Colonic mucosa (tissue), 4 donors: ENCODE measurements around the gene SLC26A1. TPM values are rescaled to one million over a fixed set of nuclear protein-coding genes. Genes with fewer than 3 reads are reported as not detected.

Source experiments
- DNase-seq: peaks from one replicate; pipeline ENCODE4 v3.0.0-alpha.2; 2020
- H3K27ac ChIP-seq: fragments of 200-600 bp; one replicate; pipeline ENCODE4 v1.8.0; 2021
- H3K27me3 ChIP-seq: fragments of 200-600 bp; one replicate; pipeline ENCODE4 v1.8.0; 2021
- H3K36me3 ChIP-seq: fragments of 200-600 bp; one replicate; pipeline ENCODE4 v1.8.0; 2021
- H3K4me1 ChIP-seq: fragments of 200-600 bp; one replicate; pipeline ENCODE4 v1.8.0; 2021; ENCODE audit warnings: mild to moderate bottlenecking
- H3K4me3 ChIP-seq: fragments of 200-600 bp; one replicate; pipeline ENCODE4 v1.8.0; 2021
- H3K9ac ChIP-seq, 2 donors: one replicate each; pipeline ENCODE4 v1.7.0; 2013; ENCODE audit warnings: control low read depth in 2 of 2, low read depth in 2 of 2, low read length in 2 of 2
- H3K9me3 ChIP-seq: fragments of 200-600 bp; one replicate; pipeline ENCODE4 v1.8.0; 2021
- intact Hi-C: fragments of 100-400 bp; cut with DNase I; formaldehyde crosslinking; loops from one replicate; pipeline ENCODE4 v1.14.1; 2022
- total RNA-seq, 2 donors: library from RNA; stranded (reverse); fragmentation: NEBNext Ultra II Directional in 1 of 2; extraction: Animal tissue kit (Norgen Biotek cat#: 25700) in 1 of 2; gene quantifications; one replicate each; pipeline ENCODE4 v1.2.1, GENCODE V29; 2021
- TF ChIP-seq, protein P1 (sequence below): fragments of 200-600 bp; IDR thresholded peaks from one replicate; pipeline ENCODE4 v1.8.0; 2022; ENCODE audit warnings: antibody characterized with exemption, mild to moderate bottlenecking
- donor health status: healthy.
- donor health status: DM: no; HTN: no; CAD: no.
- donor health status: DM: no; HTN: no; CAD: no.

Gene SLC26A1
- total RNA-seq, 2 donors from 2014 or later = 0.77 to 3.8 TPM

DNA sequence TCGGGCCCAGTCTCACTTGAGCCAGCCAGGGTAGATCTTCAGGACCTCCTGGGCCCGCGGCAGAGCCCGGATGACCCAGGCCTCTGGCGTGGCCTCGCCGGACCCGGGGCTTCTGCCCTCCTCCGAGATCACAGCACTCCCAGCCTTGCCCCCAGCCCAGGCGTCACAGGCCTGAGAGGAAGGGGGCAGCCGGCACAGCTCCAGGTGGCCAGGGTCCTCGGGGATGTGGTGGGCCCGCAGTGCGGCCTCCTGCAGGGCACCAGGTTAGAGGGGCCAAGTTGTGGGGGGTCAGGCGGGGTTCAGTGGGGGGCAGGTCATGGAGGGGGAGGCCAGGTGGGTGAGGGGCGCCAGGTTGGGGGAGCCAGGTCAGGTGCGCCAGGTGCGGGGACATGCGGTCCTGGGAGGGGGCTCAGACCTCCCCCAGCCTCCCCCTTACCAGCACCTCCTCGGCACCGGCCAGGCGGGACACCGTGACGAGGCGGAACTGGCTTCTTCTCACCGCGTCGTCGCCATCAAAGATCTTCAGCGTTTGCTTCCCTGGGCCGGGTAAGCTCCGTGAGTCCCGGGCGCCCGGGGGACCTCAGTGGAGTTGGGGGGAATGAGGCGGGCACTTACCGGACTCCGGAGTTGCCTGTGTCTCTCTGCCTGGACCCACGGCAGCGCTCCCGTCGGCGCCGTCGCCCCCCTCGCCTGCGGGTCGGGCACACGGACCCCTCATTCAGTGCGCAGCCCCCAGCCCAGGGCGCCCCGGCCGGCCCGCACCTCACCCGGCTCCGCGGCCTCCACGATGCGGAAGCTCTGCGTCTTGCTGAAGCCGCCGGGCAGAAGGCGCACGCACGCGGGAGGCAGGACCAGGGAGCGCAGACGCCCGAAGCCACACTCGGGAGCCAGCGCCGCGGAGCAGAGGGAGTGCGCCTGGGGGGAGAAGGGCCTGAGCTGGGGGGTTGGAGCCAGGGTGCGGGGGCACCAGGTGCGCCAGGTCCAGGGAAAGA, 25.8 kb downstream of the SLC26A1 start:
- TF ChIP-seq, protein P1, sequence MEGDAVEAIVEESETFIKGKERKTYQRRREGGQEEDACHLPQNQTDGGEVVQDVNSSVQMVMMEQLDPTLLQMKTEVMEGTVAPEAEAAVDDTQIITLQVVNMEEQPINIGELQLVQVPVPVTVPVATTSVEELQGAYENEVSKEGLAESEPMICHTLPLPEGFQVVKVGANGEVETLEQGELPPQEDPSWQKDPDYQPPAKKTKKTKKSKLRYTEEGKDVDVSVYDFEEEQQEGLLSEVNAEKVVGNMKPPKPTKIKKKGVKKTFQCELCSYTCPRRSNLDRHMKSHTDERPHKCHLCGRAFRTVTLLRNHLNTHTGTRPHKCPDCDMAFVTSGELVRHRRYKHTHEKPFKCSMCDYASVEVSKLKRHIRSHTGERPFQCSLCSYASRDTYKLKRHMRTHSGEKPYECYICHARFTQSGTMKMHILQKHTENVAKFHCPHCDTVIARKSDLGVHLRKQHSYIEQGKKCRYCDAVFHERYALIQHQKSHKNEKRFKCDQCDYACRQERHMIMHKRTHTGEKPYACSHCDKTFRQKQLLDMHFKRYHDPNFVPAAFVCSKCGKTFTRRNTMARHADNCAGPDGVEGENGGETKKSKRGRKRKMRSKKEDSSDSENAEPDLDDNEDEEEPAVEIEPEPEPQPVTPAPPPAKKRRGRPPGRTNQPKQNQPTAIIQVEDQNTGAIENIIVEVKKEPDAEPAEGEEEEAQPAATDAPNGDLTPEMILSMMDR = no peak
- H3K4me3 ChIP-seq = no peak overlapping the region
- H3K4me1 ChIP-seq = peaks cover 17% of the 10 kb centered on the region

DNA sequence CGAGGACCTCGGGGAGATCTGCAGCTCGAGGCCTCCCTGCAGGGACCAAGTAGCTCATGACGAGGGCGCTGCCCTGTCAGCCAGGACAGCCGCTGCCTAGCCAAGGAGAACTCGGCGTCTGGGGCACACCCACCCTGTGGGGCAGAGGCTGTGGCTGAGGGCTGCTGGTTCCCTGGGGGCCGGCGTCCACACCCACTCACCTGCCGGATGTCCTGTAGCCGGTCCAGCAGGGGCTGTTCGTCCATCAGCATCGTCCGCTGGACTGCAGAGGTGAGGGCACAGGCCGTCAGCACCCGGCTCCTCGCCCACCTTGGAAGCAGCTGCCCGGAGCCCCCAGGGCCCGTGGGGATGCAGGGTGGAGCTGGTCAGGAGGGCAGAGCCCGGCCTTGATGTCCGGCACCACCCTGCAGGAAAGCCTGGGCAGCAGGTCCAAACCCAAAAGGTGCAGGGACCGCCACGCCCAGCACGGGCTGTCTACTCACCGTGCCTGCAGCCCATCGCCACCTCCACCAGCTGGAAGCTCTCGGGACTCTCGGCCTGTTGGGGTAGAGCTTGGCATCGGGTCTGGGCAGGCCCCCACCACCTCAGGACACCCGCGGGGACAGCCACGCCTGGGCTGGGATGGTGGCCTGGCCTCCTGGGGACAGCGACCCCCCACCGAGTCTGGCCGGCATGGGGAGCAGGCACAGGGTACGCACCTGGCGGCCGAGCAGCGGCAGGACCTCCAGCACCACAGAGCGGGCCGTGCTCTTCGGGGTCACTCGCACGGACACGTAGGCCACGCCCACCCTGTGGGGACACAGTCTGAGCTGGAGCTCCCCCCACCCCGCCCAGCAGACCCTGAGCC, 26.7 kb downstream of the SLC26A1 start:
- Histone ChIP-seq H3K9me3 (no peaks in the 10 kb centered on the region), H3K36me3 (peaks cover 3% of the 10 kb centered on the region), H3K4me1 (peaks cover 16% of the 10 kb centered on the region), H3K4me3 (no peak overlapping the region), H3K27me3 (no peaks in the 10 kb centered on the region), H3K27ac (no peak overlapping the region), H3K9ac (no peak overlapping the region)
- intact Hi-C loops = no loop called here
- no peak for DNase-seq
- TF ChIP-seq, protein P1 = no peak

More for the DNA sequence above, 25.8 kb downstream of the SLC26A1 start:
- Histone ChIP-seq H3K27ac (no peak overlapping the region), H3K9ac (no peak overlapping the region), H3K9me3 (no peaks in the 10 kb centered on the region), H3K36me3 (peaks cover 3% of the 10 kb centered on the region), H3K27me3 (no peaks in the 10 kb centered on the region)
- intact Hi-C loops = no loop called here
- DNase-seq = no peak

DNA sequence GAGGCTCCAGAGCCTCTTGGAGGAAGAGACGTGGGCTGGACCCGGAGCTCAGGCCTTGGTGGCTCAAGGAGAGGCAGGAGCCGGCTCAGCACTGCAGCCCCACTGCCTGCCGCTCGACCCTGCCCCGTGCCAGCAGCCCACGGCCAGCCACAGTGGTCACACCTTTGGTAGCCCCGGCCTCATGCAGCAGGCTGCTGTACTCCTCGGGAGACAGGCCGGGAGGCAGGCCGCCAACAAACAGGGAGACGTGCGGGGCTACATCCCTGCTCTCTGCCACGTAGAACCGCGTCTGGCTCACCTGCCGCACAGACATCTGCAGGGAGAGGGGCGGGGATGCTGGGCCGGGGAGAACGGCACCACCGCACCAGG, 27.5 kb downstream of the SLC26A1 start:
- no peak overlapping the region for H3K4me3 ChIP-seq
- no peak overlapping the region for H3K27ac ChIP-seq
- TF ChIP-seq, protein P1 = no peak
- intact Hi-C loops = no loop called here
- H3K9me3 ChIP-seq = no peaks in the 10 kb centered on the region
- H3K9ac ChIP-seq = no peak overlapping the region
- H3K36me3 ChIP-seq = peaks cover 3% of the 10 kb centered on the region
- no peaks in the 10 kb centered on the region for H3K27me3 ChIP-seq
- peaks cover 10% of the 10 kb centered on the region for H3K4me1 ChIP-seq
- no peak for DNase-seq

DNA sequence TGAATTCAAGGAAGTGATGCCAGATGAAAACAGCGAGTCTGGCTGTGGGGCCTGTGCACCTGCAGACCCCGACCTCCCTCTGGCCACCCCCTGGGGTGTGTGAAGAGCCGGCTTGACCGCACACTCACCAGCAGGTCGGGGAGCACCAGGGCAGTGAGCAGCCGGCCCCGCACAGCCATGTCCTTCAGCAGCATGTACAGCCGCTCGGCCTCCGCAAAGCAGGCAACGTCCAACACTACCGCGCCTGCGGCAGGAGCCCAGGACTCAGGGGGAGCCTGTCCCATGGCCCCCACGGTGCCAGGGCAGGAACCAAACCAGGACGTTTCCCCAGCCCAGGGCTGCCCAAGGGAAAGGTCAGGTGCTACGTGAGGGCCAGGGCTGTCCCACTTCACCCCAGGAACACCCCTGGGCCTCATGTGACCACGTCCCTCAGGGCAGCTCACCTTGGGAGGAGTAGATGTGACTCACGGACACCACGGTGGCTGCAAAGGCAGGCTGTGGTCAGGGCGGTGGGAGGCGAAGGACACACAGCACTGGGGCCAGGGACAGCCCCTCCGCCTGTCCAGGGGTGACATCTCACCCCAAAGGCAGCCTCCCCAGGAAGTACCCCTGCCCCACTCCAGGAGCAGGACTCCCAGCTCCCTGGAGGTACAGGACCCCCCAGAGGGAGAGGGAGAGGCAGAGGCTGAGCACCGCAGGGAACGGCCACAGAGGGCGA, 28.0 kb downstream of the SLC26A1 start:
- no peak overlapping the region for H3K4me3 ChIP-seq
- H3K9ac ChIP-seq = no peak overlapping the region
- intact Hi-C loops = no loop called here
- TF ChIP-seq, protein P1 = no peak
- no peak for DNase-seq
- peaks cover 3% of the 10 kb centered on the region for H3K36me3 ChIP-seq
- H3K4me1 ChIP-seq = peaks cover 4% of the 10 kb centered on the region
- H3K27ac ChIP-seq = no peak overlapping the region
- H3K27me3 ChIP-seq = no peaks in the 10 kb centered on the region
- no peaks in the 10 kb centered on the region for H3K9me3 ChIP-seq
